Lung (tissue), 12 donors: ENCODE results near the gene C1orf35. TPM values are rescaled to one million over a fixed set of nuclear protein-coding genes. Genes with fewer than 3 reads are reported as not detected.

Source experiments
- ATAC-seq: fragments of 200-7000 bp; cut with Tn5 transposase; one replicate; pipeline ENCODE4 v1.9.1; 2020; ENCODE audit warnings: moderate number of reproducible peaks; ENCODE audit not compliant: insufficient read depth, low FRiP score
- DNase-seq, 3 donors: peaks; one replicate each; pipeline ENCODE4 v3.0.0-alpha.2; 2013 to 2017
- H3K27ac ChIP-seq, 2 donors: one replicate each; pipeline ENCODE4 v1.5.1; 2013; ENCODE audit warnings: mild to moderate bottlenecking in 2 of 2, moderate library complexity in 2 of 2, control low read depth in 1 of 2, inconsistent platforms in 1 of 2, low read depth in 1 of 2, low read length in 1 of 2
- H3K27me3 ChIP-seq, 3 donors: one replicate each; pipeline ENCODE4 v1.5.1; 2013; ENCODE audit warnings: low read length in 2 of 3; ENCODE audit not compliant: control insufficient read depth in 3 of 3, insufficient read depth in 3 of 3
- H3K36me3 ChIP-seq, 4 donors: one replicate each; pipeline ENCODE4 v1.5.1; 2013; ENCODE audit warnings: low read length in 4 of 4, mild to moderate bottlenecking in 1 of 4, moderate library complexity in 1 of 4; ENCODE audit not compliant: control insufficient read depth in 4 of 4, insufficient read depth in 4 of 4
- H3K4me1 ChIP-seq, 5 donors: one replicate each; pipeline ENCODE4 v1.5.1; 2013; ENCODE audit warnings: low read length in 5 of 5, mild to moderate bottlenecking in 2 of 5, moderate library complexity in 1 of 5; ENCODE audit not compliant: control insufficient read depth in 5 of 5, insufficient read depth in 5 of 5
- H3K4me3 ChIP-seq: one replicate; pipeline ENCODE4 v1.5.1; 2013; ENCODE audit warnings: mild to moderate bottlenecking, control low read depth, moderate library complexity
- H3K9ac ChIP-seq, 2 donors: one replicate each; pipeline ENCODE4 v1.5.1; 2013; ENCODE audit warnings: low read length in 2 of 2, control low read depth in 1 of 2; ENCODE audit not compliant: insufficient read depth in 1 of 2
- H3K9me3 ChIP-seq, 4 donors: one replicate each; pipeline ENCODE4 v1.5.1; 2013; ENCODE audit warnings: low read length in 3 of 4, mild to moderate bottlenecking in 1 of 4, moderate library complexity in 1 of 4; ENCODE audit not compliant: control insufficient read depth in 4 of 4, insufficient read depth in 3 of 4
- CTCF ChIP-seq: IDR thresholded peaks from 2 replicates; pipeline ENCODE4 v1.5.1; 2012; ENCODE audit warnings: mild to moderate bottlenecking; ENCODE audit errors: control extremely low read depth, extremely low read depth
- WGBS, 2 donors: extraction: QIAGEN DNeasy Blood & Tissue Kit; methylation state at CpG; one replicate each; pipeline ENCODE4 v1.1.7; 2013; 5-methylcytosine and 5-hydroxymethylcytosine counted together
- polyA plus RNA-seq, 2 donors: library from polyadenylated mRNA; stranded (reverse); fragments of 200-250 nt; gene quantifications; one replicate each; pipeline ENCODE4 v1.2.1, GENCODE V29; 2013
- total RNA-seq, 2 donors: library from RNA; depleted of rRNA in 1 of 2; stranded (reverse); fragments of >200 nt in 1 of 2; gene quantifications; one replicate each; pipeline ENCODE4 v1.2.1, GENCODE V29; 2014 to 2021
- donor health status: control.
- donor health status: control.
- donor health status: Bipolar disorder and iron deficiency.
- donor health status: healthy.
- donor health status: DM: yes; HTN: yes; CAD: no.

C1orf35 gene
- total and polyA plus RNA-seq, 4 donors, result 9.1 to 19.9 (median 15.0) TPM

- H3K4me1 ChIP-seq, result peaks cover 0 to 18% (median 0%) of the 10 kb centered on the region in 5 donors
- H3K27ac ChIP-seq, result peak overlapping the region; percentile 78 to 90
- H3K36me3 ChIP-seq, result peaks cover 0 to 14% (median 4%) of the 10 kb centered on the region in 4 donors
- H3K27me3 ChIP-seq, result no peaks in the 10 kb centered on the region
- no peaks in the 10 kb centered on the region for H3K9me3 ChIP-seq
- TF ChIP-seq CTCF, result no peak
- ATAC-seq (peak; percentile 10), DNase-seq (peak in 1 of 3 donors; percentile 43)
- WGBS, 2 donors, result 22 to 36% methylated on average over 15 of the region's 15 CpGs
- peak overlapping the region; percentile 71 to 76 for H3K9ac ChIP-seq
- H3K4me3 ChIP-seq, result peak overlapping the region; percentile 73
Observed at GRCh38 chr1:228109962-228110488, 6.9 kb upstream of the C1orf35 start.

GRCh38 chr1:228109073-228109961 is 6.2 kb upstream of the C1orf35 start, which contains the start of gene MRPL55:
Gene MRPL55 (minus strand): TSS chr1:228109299. CDS start chr1:228108260, 1,039 bp downstream.
- DNase-seq (peak; percentile 98 to 99 (median 98)), ATAC-seq (peak; percentile 96)
- Histone ChIP-seq H3K4me1 (peaks cover 0 to 18% (median 0%) of the 10 kb centered on the region in 5 donors), H3K27ac (peak within 1 kb of the TSS; percentile 78 to 96), H3K9ac (peak within 1 kb of the TSS; percentile 76 to 80), H3K36me3 (peaks cover 0 to 14% (median 4%) of the 10 kb centered on the region in 4 donors), H3K9me3 (no peaks in the 10 kb centered on the region), H3K4me3 (peak within 1 kb of the TSS; percentile 92), H3K27me3 (no peaks in the 10 kb centered on the region)
- 1 to 2% methylated on average over 60 to 66 of the region's 66 CpGs for WGBS, 2 donors
- no peak for TF ChIP-seq CTCF

GRCh38 chr1:228108742-228109072 is 5.6 kb upstream of the C1orf35 start:
- TF ChIP-seq CTCF, result no peak
- Histone ChIP-seq H3K9ac (peak overlapping the region; percentile 41 to 80), H3K4me1 (peaks cover 0 to 18% (median 3%) of the 10 kb centered on the region in 5 donors), H3K9me3 (no peaks in the 10 kb centered on the region), H3K27me3 (no peaks in the 10 kb centered on the region), H3K36me3 (peaks cover 0 to 14% (median 4%) of the 10 kb centered on the region in 4 donors), H3K4me3 (peak overlapping the region; percentile 92), H3K27ac (peak overlapping the region; percentile 75 to 96)
- DNase-seq (no peak), ATAC-seq (no peak)
- 1 to 4% methylated on average over 8 of the region's 8 CpGs for WGBS, 2 donors
